Kidney (tissue), 14 donors: ENCODE results near the gene SLC9A3. TPM values are rescaled to one million over a fixed set of nuclear protein-coding genes. Genes with fewer than 3 reads are reported as not detected.

Experiments used
- DNase-seq, 5 donors: peaks; one replicate each; pipeline ENCODE4 v3.0.0-alpha.2; 2013 to 2020
- FAIRE-seq: peaks from 2 replicates; lab custom pipeline; 2012; peaks lifted over from hg19 to GRCh38; lab: Jason Lieb, UNC
- H3K27ac ChIP-seq, 2 donors: one replicate each; pipeline ENCODE4 v1.7.0; 2013; ENCODE audit warnings: low read depth in 2 of 2, low read length in 2 of 2, inconsistent platforms in 1 of 2
- H3K27me3 ChIP-seq: one replicate; pipeline ENCODE4 v1.7.1; 2013; ENCODE audit warnings: low read length, inconsistent platforms; ENCODE audit not compliant: control insufficient read depth, insufficient read depth
- H3K36me3 ChIP-seq, 3 donors: one replicate each; pipeline versions ENCODE4 v1.7.0 to v1.7.1; 2013; ENCODE audit warnings: low read length in 3 of 3, control low read depth in 1 of 3, inconsistent platforms in 1 of 3; ENCODE audit not compliant: insufficient read depth in 3 of 3, control insufficient read depth in 2 of 3
- H3K4me1 ChIP-seq, 3 donors: one replicate each; pipeline versions ENCODE4 v1.7.0 to v1.7.1; 2013; ENCODE audit warnings: low read length in 3 of 3, inconsistent platforms in 1 of 3, low read depth in 1 of 3; ENCODE audit not compliant: control insufficient read depth in 2 of 3, insufficient read depth in 2 of 3
- H3K4me3 ChIP-seq, 3 donors: one replicate each; pipeline versions ENCODE4 v1.7.0 to v1.8.1; 2013; ENCODE audit warnings: low read length in 3 of 3, control low read depth in 1 of 3, inconsistent platforms in 1 of 3
- H3K9ac ChIP-seq, 3 donors: one replicate each; pipeline versions ENCODE4 v1.7.0 to v1.7.1; 2013; ENCODE audit warnings: low read length in 3 of 3, control low read depth in 1 of 3, inconsistent platforms in 1 of 3
- H3K9me3 ChIP-seq, 3 donors: one replicate each; pipeline versions ENCODE4 v1.7.0 to v1.7.1; 2013; ENCODE audit warnings: low read length in 3 of 3, control low read depth in 1 of 3, inconsistent platforms in 1 of 3; ENCODE audit not compliant: control insufficient read depth in 2 of 3, insufficient read depth in 1 of 3
- intact Hi-C: fragments of 100-400 bp; cut with DNase I; formaldehyde crosslinking; loops from one replicate; pipeline ENCODE4 v1.11.1; 2022
- polyA plus RNA-seq: library from polyadenylated mRNA; stranded (reverse); fragments of 350-450 nt; fragmentation: Illumina TruSeq; extraction: RNeasy Lipid Tissue Mini Kit (QIAGEN cat#74804); gene quantifications from one replicate; pipeline ENCODE4 v1.2.3, GENCODE V29; 2014; ENCODE audit warnings: low read depth, low replicate concordance; ENCODE audit not compliant: insufficient read depth
- total RNA-seq: library from RNA; stranded (reverse); fragmentation: NEBNext Ultra II Directional; extraction: Animal tissue kit (Norgen Biotek cat#: 25700); gene quantifications from one replicate; pipeline ENCODE4 v1.2.1, GENCODE V29; 2021
- TF ChIP-seq, protein P1 (sequence below): IDR thresholded peaks from 3 replicates; pipeline ENCODE4 v1.5.1; 2012; ENCODE audit warnings: mild to moderate bottlenecking, moderate library complexity, borderline replicate concordance; ENCODE audit not compliant: insufficient read depth; ENCODE audit errors: extremely low read depth
- donor health status: control.
- donor health status: control.
- donor health status: control.
- donor health status: control.
- donor health status: control.
- donor health status: DM: yes; HTN: yes; CAD: no.
- donor health status: Normal renal cell carcinoma (clear cell type).

Gene SLC9A3
- total and polyA plus RNA-seq, 2 donors from 2014 or later = 10.5 to 36.9 TPM

DNA sequence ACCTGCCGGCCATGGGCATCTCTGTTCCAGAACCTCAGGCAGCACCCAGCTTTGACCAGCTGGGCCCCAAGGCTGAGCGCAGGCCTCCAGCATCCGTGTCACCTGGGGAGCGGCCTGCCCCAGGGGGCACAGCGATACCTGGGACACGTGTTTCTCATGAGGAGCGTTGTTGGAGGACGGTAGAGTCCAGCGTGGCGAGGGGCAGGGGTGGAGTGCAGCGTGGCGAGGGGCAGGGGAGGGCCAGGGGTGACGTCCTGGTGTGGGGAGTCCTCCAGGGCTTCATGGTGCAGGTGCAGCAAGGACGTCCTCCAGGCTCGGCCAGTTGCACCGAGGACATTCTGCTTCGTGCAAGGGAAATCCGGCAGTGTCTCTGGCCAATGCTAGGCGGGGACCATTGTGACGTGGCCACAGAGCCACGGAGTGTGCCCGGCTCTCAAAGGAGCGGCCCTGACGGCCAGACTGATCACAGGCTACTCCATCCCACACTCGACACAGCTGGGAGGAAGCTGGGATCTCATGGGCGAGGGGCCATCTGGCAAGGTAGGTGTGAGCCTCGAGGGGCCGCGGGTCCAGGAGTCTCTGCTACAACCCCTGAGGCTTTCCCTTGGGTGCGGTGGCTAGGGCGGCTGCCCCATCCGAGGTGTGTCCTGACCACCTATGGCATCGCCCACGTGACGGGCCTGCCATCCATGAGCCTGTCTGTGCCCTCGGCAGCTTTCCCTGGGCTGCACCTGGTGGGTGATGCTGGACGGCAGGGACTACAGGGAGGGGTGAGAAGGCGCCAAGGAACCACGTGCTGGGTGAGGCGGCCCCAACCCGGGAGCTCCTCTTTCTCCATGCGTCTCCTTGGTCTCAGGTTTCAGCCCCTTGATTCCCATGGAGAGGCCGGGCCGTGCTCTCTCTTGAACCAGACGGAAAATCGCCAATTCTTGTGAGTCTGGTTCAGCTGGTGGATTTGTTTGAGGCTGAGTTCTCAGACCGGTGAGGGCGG lies 33.8 kb downstream of the SLC9A3 start:
- FAIRE-seq (no peak), DNase-seq (peak in 1 of 5 donors; percentile 55)
- H3K36me3 ChIP-seq = no peaks in the 10 kb centered on the region
- H3K4me3 ChIP-seq = no peak overlapping the region
- H3K4me1 ChIP-seq = no peaks in the 10 kb centered on the region
- H3K9ac ChIP-seq = no peak overlapping the region
- H3K27ac ChIP-seq = no peak overlapping the region
- no peaks in the 10 kb centered on the region for H3K9me3 ChIP-seq
- TF ChIP-seq, protein P1, sequence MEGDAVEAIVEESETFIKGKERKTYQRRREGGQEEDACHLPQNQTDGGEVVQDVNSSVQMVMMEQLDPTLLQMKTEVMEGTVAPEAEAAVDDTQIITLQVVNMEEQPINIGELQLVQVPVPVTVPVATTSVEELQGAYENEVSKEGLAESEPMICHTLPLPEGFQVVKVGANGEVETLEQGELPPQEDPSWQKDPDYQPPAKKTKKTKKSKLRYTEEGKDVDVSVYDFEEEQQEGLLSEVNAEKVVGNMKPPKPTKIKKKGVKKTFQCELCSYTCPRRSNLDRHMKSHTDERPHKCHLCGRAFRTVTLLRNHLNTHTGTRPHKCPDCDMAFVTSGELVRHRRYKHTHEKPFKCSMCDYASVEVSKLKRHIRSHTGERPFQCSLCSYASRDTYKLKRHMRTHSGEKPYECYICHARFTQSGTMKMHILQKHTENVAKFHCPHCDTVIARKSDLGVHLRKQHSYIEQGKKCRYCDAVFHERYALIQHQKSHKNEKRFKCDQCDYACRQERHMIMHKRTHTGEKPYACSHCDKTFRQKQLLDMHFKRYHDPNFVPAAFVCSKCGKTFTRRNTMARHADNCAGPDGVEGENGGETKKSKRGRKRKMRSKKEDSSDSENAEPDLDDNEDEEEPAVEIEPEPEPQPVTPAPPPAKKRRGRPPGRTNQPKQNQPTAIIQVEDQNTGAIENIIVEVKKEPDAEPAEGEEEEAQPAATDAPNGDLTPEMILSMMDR = no peak
- intact Hi-C loops = no loop called here
- H3K27me3 ChIP-seq = no peaks in the 10 kb centered on the region

DNA sequence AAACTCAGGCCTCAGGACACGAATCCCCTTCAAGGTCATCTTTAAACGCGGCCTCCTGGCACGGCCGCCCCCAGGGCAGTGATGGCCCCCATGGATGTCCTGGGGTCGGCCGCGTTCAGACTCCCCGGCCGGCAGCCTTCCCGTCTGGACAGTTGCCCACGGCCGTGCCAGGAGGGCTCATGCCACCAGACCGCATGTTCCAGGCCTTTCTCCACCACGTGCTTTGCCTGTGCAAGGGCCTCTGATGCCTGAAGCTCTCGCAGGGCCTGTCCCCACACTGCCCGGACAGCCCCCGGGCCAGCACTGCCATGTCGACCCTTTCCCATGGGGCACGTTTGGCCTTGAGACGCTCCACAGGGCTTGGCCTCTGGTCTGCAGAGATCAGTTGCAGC lies 34.6 kb downstream of the SLC9A3 start:
- Histone ChIP-seq H3K27ac (no peak overlapping the region), H3K36me3 (peaks cover 0 to 4% (median 0%) of the 10 kb centered on the region in 3 donors), H3K27me3 (no peaks in the 10 kb centered on the region), H3K9me3 (no peaks in the 10 kb centered on the region), H3K4me1 (no peaks in the 10 kb centered on the region), H3K4me3 (no peak overlapping the region), H3K9ac (no peak overlapping the region)
- intact Hi-C loops = no loop called here
- FAIRE-seq = no peak
- TF ChIP-seq, protein P1 = no peak
- no peak for DNase-seq

DNA sequence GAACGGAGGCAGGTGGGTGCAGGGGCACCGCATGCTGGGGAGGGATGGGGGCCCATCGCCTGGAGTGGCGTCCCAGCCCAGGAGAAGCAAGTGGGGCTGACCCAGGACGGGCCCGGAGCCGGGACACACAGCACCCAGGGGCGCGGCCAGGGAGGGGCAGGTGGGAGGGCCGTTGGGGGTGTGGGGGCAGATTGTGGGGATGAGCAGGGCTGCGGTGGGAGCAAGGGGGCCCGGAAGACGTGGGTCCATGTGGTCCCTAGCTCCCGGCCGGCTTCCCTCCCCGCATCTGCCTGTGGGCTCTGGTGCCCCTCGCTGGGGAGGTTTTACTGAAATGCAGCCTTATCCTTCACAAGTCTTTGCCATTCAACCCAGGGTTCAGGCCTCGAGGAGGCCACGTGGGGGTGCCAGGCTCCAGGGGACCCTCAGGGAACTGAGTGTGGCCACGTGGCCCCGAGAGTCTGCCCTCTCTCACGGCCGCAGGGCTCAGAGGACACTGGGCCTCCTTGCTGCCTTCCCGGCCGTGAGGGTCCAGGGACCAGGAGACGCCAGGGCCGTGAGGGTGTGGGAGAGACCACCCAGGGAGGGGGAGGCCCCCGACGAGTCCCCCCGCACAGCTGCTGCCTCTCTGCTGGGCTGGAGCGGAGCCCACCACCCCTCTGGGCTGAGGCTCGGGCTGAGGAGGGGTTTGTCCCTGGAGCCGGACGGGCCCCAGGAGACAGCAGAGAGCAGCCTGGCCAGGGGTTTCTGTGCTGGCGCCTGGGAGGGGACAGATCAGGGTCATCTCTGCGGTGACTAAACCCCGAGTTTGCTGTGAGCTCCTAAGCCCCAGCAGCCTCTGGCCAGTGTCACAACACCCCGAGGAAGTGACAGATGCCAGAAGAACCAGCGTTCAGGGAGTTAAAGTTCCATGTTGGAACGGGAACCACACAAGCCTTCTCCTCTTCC lies 35.2 kb downstream of the SLC9A3 start:
- Histone ChIP-seq H3K9me3 (no peaks in the 10 kb centered on the region), H3K27me3 (no peaks in the 10 kb centered on the region), H3K4me1 (no peaks in the 10 kb centered on the region), H3K9ac (no peak overlapping the region), H3K27ac (no peak overlapping the region), H3K4me3 (no peak overlapping the region), H3K36me3 (peaks cover 0 to 7% (median 0%) of the 10 kb centered on the region in 3 donors)
- TF ChIP-seq, protein P1 = no peak
- DNase-seq (peak in 1 of 5 donors; percentile 50), FAIRE-seq (no peak)
- intact Hi-C loops = no loop called here
